Kidney epithelial cell (primary cell): Measurements from ENCODE around the gene TRIM10. TPM values are rescaled to one million over a fixed set of nuclear protein-coding genes. Genes with fewer than 3 reads are reported as not detected.
"Not testable (repeated sequence)": the region's sequence is repeated elsewhere in the genome, so short reads cannot be mapped to it uniquely, and the experiment has no call there.

Experiments
- DNase-seq: peaks from one replicate; pipeline ENCODE4 v3.0.0-alpha.2; 2010; ENCODE audit warnings: low read depth
- H3K27me3 ChIP-seq: 2 replicates; pipeline ENCODE4 v1.6.0; 2011; ENCODE audit warnings: low read length; ENCODE audit not compliant: control insufficient read depth, insufficient read depth
- H3K36me3 ChIP-seq: 2 replicates; pipeline ENCODE4 v1.5.1; 2011; ENCODE audit warnings: low read length; ENCODE audit not compliant: control insufficient read depth, insufficient read depth
- H3K4me3 ChIP-seq: 2 replicates; pipeline ENCODE4 v1.5.1; 2011; ENCODE audit warnings: low read depth, mild to moderate bottlenecking, control low read depth, low read length
- total RNA-seq: library from RNA; depleted of rRNA; stranded (reverse); fragments of >200 nt; gene quantifications from 2 replicates; pipeline ENCODE4 v1.2.3, GENCODE V29; 2015
- TF ChIP-seq, protein P1 (sequence below): IDR thresholded peaks from 2 replicates; pipeline ENCODE4 v1.5.1; 2011; ENCODE audit warnings: mild to moderate bottlenecking, moderate library complexity, low read length, control low read depth, inconsistent platforms; ENCODE audit not compliant: insufficient read depth, poor library complexity, severe bottlenecking

Gene TRIM10
- total RNA-seq, 1 donor from 2014 or later: not detected

DNA sequence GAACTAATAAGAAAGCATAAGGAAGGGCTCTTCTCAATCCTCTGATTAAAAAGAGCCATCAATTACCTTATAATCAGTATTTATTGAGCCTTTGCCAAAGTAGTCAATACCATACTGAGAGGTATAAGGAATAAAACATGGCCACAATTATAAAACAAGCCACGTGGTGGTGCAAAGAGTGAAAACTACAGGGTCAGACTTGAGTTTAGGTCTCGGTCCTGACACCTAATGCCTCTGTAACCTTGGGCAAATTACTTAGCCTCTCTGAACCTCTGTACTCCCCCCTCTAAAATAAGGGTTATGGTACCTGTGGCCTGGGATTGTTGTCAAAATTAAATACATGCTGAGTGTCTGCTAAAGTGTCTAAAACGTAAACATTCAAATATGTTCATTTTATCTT is 11.8 kb downstream of the TRIM10 start:
- H3K4me3 ChIP-seq: no peak overlapping the region
- peaks cover 14% of the 10 kb centered on the region for H3K27me3 ChIP-seq
- DNase-seq: no peak

DNA sequence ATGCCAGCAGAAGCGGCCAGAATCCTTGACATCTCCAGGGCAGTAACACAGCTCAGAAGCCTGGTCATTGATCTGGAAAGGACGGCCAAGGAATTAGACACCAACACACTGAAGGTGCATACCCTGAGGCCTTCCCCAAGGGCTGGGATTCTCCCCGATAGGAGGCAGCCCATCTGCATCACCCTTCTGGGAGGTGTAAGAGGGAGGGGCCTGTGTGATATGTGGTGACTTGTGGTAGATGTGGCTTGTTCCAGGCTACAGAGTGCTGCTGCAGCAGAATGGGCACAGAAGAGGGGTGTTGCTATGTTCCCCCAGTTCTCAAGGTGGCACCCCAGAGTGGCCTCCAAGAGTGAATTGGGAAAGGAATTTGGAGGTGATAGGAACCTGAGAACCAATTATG is 13.9 kb downstream of the TRIM10 start:
- no peaks in the 10 kb centered on the region for H3K36me3 ChIP-seq
- TF ChIP-seq, protein P1, sequence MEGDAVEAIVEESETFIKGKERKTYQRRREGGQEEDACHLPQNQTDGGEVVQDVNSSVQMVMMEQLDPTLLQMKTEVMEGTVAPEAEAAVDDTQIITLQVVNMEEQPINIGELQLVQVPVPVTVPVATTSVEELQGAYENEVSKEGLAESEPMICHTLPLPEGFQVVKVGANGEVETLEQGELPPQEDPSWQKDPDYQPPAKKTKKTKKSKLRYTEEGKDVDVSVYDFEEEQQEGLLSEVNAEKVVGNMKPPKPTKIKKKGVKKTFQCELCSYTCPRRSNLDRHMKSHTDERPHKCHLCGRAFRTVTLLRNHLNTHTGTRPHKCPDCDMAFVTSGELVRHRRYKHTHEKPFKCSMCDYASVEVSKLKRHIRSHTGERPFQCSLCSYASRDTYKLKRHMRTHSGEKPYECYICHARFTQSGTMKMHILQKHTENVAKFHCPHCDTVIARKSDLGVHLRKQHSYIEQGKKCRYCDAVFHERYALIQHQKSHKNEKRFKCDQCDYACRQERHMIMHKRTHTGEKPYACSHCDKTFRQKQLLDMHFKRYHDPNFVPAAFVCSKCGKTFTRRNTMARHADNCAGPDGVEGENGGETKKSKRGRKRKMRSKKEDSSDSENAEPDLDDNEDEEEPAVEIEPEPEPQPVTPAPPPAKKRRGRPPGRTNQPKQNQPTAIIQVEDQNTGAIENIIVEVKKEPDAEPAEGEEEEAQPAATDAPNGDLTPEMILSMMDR: no peak
- H3K4me3 ChIP-seq: no peak overlapping the region
- DNase-seq: no peak
- peaks cover 15% of the 10 kb centered on the region for H3K27me3 ChIP-seq

More for the DNA sequence above, 11.8 kb downstream of the TRIM10 start:
- TF ChIP-seq, protein P1: no peak
- H3K36me3 ChIP-seq: no peaks in the 10 kb centered on the region

DNA sequence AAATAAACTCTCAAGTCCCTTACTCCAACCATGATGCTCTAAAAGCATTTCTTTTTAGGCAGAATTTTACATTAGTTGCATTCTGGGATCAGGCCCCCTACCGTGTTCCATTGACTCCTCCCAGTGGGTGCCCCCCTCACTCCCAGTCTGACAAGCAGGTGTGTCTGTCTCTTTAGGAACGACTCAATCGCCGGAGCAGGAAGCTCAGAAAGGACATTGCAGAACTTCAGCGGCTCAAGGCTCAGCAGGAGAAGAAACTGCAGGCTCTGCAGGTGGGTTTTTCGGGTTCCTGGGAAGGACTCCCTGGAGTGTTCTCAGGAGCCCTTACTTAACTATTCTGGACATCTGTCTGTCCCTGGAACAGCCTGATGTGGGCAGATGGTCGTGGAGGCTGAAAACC is 15.2 kb downstream of the TRIM10 start:
- TF ChIP-seq, protein P1: no peak
- no peak for DNase-seq
- no peaks in the 10 kb centered on the region for H3K36me3 ChIP-seq
- no peak overlapping the region for H3K4me3 ChIP-seq
- H3K27me3 ChIP-seq: peaks cover 15% of the 10 kb centered on the region

DNA sequence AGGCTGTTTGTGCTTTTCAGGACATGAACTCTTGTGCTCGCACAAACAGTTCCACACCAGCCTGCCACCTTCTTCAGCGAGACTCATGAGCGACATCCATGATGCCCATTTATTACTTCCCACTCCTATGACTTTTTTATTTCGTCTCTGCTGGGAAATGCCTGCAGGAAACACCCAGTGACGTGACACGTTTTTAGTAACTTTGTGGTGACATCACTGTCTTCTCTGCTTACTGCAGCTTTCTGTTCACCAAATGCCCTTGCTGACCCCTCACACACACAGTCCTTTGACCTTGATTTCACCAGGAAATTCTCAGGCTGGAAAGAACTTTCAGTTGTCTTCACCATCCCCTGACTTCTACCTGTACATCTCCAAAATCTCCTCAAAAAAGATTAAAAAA is 16.2 kb downstream of the TRIM10 start:
- Histone ChIP-seq H3K36me3 (no peaks in the 10 kb centered on the region), H3K27me3 (peaks cover 15% of the 10 kb centered on the region), H3K4me3 (no peak overlapping the region)
- TF ChIP-seq, protein P1: no peak
- no peak for DNase-seq

DNA sequence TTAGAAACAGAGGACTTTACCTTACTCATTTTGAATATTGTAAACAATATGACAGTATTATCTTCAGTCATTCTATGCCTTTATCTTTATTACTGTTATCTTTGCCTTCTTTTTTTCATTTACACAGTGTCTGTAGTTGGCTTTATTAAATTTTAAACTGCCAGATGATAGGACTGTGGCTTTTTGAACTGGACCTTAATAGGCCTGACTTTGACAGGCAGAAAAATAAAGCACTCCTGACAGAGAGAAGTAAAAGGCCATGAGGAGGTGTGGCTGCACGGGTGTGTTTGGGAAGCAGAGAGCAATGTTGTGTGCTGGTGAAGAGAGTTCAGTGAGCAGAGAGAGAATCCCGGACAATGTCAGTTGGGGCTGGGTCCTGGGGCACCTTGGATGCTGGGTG is 17.2 kb downstream of the TRIM10 start:
- Histone ChIP-seq H3K36me3 (no peaks in the 10 kb centered on the region), H3K4me3 (no peak overlapping the region), H3K27me3 (peaks cover 15% of the 10 kb centered on the region)
- DNase-seq: no peak
- TF ChIP-seq, protein P1: no peak

DNA sequence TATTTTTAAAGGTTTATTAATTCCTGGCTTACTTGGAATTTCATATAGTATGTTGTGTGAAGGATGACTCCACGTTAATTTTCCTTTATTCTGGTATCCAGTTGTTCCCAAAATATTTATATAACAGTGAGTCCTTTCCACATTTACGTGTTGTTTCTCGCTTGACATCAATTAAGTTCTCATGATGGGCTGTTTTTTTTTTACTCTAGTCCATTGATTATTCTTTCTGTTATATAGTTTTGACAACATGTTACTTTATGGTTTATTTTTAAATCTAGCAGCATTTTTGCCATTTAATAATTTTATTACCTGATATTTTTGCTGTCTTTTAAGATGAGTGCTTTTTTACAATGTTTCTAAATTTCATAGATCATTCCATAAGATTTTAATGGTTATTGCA is 18.3 kb downstream of the TRIM10 start:
- no peak overlapping the region for H3K4me3 ChIP-seq
- TF ChIP-seq, protein P1: no peak
- no peaks in the 10 kb centered on the region for H3K36me3 ChIP-seq
- DNase-seq: no peak
- peaks cover 13% of the 10 kb centered on the region for H3K27me3 ChIP-seq

DNA sequence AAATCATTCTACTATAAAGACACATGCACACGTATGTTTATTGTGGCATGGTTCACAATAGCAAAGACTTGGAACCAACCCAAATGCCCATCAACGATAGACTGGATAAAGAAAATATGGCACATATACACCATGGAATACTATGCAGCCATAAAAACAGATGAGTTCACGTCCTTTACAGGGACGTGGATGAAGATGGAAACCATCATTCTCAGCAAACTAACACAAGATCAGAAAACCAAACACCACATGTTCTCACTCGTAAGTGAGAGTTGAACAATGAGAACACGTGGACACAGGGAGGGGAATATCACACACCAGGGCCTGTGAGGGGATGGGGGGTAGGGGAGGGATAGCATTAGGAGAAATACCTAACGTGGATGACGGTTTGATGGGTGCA is 20.8 kb downstream of the TRIM10 start:
- H3K27me3 ChIP-seq: peaks cover 18% of the 10 kb centered on the region
- not testable (repeated sequence) for H3K36me3 ChIP-seq, H3K4me3 ChIP-seq, DNase-seq
